HCT116 (cell line): Measurements from ENCODE around the gene DGKZ. TPM values are rescaled to one million over a fixed set of nuclear protein-coding genes. Genes with fewer than 3 reads are reported as not detected.

Source experiments
- ATAC-seq: fragments of 200-7000 bp; cut with Tn5 transposase; 2 replicates; pipeline ENCODE4 v1.9.1; 2020; ENCODE audit warnings: mild to moderate bottlenecking, moderate library complexity
- BruUV-seq: library from RNA; stranded (reverse); fragments of 400-500 nt; replicated peaks from 2 replicates; lab custom pipeline; 2021; lab: Mats Ljungman, UMichigan
- CTCF ChIA-PET: fragments of 300-600 bp; sonication (Branson Sonifier 250); formaldehyde crosslinking; loops from one replicate; lab custom pipeline; 2021; ENCODE audit warnings: antibody characterized with exemption; lab: Charles Lee
- POLR2A ChIA-PET: fragments of 300-600, 350-600 bp; sonication (Branson Sonifier 250); formaldehyde crosslinking; loops from one replicate; lab custom pipeline; 2021; ENCODE audit warnings: antibody characterized with exemption; lab: Charles Lee
- RAD21 ChIA-PET, 2 experiments: fragments of 300-600 bp; sonication (Branson Sonifier 250); formaldehyde crosslinking; loops; one replicate each; lab custom pipeline; 2023; ENCODE audit warnings: low total read pairs in 2 of 2; ENCODE audit not compliant: uncharacterized antibody in 2 of 2, unreplicated experiment in 2 of 2, low non-redundant PET in 1 of 2; lab: Charles Lee
- DNase-seq: peaks from one replicate; pipeline ENCODE4 v3.0.0-alpha.2; 2010; ENCODE audit warnings: low read depth, low spot score
- H2AFZ ChIP-seq: fragments of 200-600 bp; shearing (Covaris generic), sonication (generic); 2 replicates; pipeline ENCODE4 v1.6.1; 2017; ENCODE audit warnings: low read depth, mixed run types, mixed read lengths, antibody characterized with exemption, low read length; ENCODE audit not compliant: poor library complexity, severe bottlenecking
- H3K27ac ChIP-seq: 2 replicates; pipeline ENCODE4 v1.5.1; 2012; ENCODE audit warnings: low read depth, low read length
- H3K27me3 ChIP-seq: fragments of 200-600 bp; sonication (generic); 2 replicates; pipeline ENCODE4 v1.6.1; 2016; ENCODE audit warnings: mixed run types, low read length, mixed read lengths; ENCODE audit not compliant: insufficient read depth
- H3K36me3 ChIP-seq, 2 experiments: fragments of 200-500 bp in 1 of 2; fragments of 200-600 bp in 1 of 2; sonication (Bioruptor generic) in 1 of 2; sonication (generic) in 1 of 2; 2 replicates each; pipeline versions ENCODE4 v1.5.1 to v1.6.1; 2014 to 2016; ENCODE audit warnings: low read length in 2 of 2, inconsistent platforms in 1 of 2, mixed read lengths in 1 of 2, mixed run types in 1 of 2; ENCODE audit not compliant: insufficient read depth in 2 of 2, control insufficient read depth in 1 of 2
- H3K4me1 ChIP-seq, 2 experiments: fragments of 200-600 bp in 1 of 2; sonication (generic) in 1 of 2; 2 replicates each; pipeline versions ENCODE4 v1.5.1 to v1.6.1; 2012 to 2017; ENCODE audit warnings: low read length in 2 of 2, inconsistent platforms in 1 of 2, mild to moderate bottlenecking in 1 of 2, mixed read lengths in 1 of 2, mixed run types in 1 of 2, moderate library complexity in 1 of 2; ENCODE audit not compliant: insufficient read depth in 2 of 2, control insufficient read depth in 1 of 2
- H3K4me2 ChIP-seq: fragments of 200-600 bp; sonication (generic); 2 replicates; pipeline ENCODE4 v1.6.1; 2017; ENCODE audit warnings: mixed run types, low read length, mixed read lengths
- H3K4me3 ChIP-seq, 2 experiments: fragments of 200-600 bp in 1 of 2; sonication (generic) in 1 of 2; replicated peaks in 1 of 2; 2 replicates each; pipeline ENCODE4 v1.5.1; 2011 to 2016; ENCODE audit warnings: low read length in 2 of 2, control low read depth in 1 of 2, low read depth in 1 of 2, mild to moderate bottlenecking in 1 of 2, mixed read lengths in 1 of 2, mixed run types in 1 of 2
- H3K79me2 ChIP-seq: fragments of 200-600 bp; sonication (generic); 2 replicates; pipeline ENCODE4 v1.6.1; 2017; ENCODE audit warnings: mild to moderate bottlenecking, mixed run types, low read length, moderate library complexity, mixed read lengths; ENCODE audit not compliant: insufficient read depth
- H3K9ac ChIP-seq: fragments of 200-600 bp; sonication (generic); 2 replicates; pipeline ENCODE4 v1.6.1; 2016; ENCODE audit warnings: low read length, mixed read lengths
- H3K9me2 ChIP-seq: fragments of 200-600 bp; sonication (generic), shearing (Covaris generic); 2 replicates; pipeline ENCODE4 v1.6.1; 2017; ENCODE audit warnings: mixed run types, mild to moderate bottlenecking, moderate library complexity; ENCODE audit not compliant: insufficient read depth
- H3K9me3 ChIP-seq, 2 experiments: fragments of 200-500 bp in 1 of 2; fragments of 200-600 bp in 1 of 2; sonication (Bioruptor generic) in 1 of 2; sonication (generic) in 1 of 2; 2 replicates each; pipeline ENCODE4 v1.6.1; 2014 to 2017; ENCODE audit warnings: low read length in 2 of 2, mixed read lengths in 2 of 2, inconsistent platforms in 1 of 2, low read depth in 1 of 2, mild to moderate bottlenecking in 1 of 2, mixed run types in 1 of 2, moderate library complexity in 1 of 2; ENCODE audit not compliant: control insufficient read depth in 1 of 2, insufficient read depth in 1 of 2
- H4K20me1 ChIP-seq: fragments of 200-600 bp; sonication (generic), shearing (Covaris generic); 2 replicates; pipeline ENCODE4 v1.6.1; 2017; ENCODE audit warnings: mixed run types, mild to moderate bottlenecking, moderate library complexity; ENCODE audit not compliant: insufficient read depth
- ATF3 ChIP-seq: IDR thresholded peaks from 2 replicates; pipeline ENCODE4 v1.6.1; 2012
- CBX3 ChIP-seq: IDR thresholded peaks from 2 replicates; pipeline ENCODE4 v1.6.1; 2012; ENCODE audit warnings: low read depth
- CEBPB ChIP-seq: IDR thresholded peaks from 2 replicates; pipeline ENCODE4 v1.6.1; 2012; ENCODE audit warnings: low read depth
- EGR1 ChIP-seq: IDR thresholded peaks from 2 replicates; pipeline ENCODE4 v1.6.1; 2012; ENCODE audit warnings: low read depth
- EZH2phosphoT487 ChIP-seq: fragments of 200-600 bp; IDR thresholded peaks from 2 replicates; pipeline ENCODE4 v1.6.1; 2018; ENCODE audit warnings: antibody characterized with exemption, borderline replicate concordance
- FOSL1 ChIP-seq: IDR thresholded peaks from 2 replicates; pipeline ENCODE4 v1.6.1; 2012; ENCODE audit warnings: low read depth
- JUND ChIP-seq: IDR thresholded peaks from 2 replicates; pipeline ENCODE4 v1.6.1; 2012
- POLR2A ChIP-seq: IDR thresholded peaks from 2 replicates; pipeline ENCODE4 v1.7.0; 2011; ENCODE audit warnings: borderline replicate concordance; ENCODE audit not compliant: insufficient read depth, insufficient read length; ENCODE audit errors: extremely low read depth
- POLR2AphosphoS5 ChIP-seq: IDR thresholded peaks from 2 replicates; pipeline ENCODE4 v1.6.1; 2011; ENCODE audit warnings: mild to moderate bottlenecking, low read depth, low read length, moderate library complexity
- RAD21 ChIP-seq: IDR thresholded peaks from 2 replicates; pipeline ENCODE4 v1.6.1; 2012; ENCODE audit warnings: low read depth, mild to moderate bottlenecking
- REST ChIP-seq: IDR thresholded peaks from 2 replicates; pipeline ENCODE4 v1.6.1; 2012; ENCODE audit warnings: low read depth
- SP1 ChIP-seq: IDR thresholded peaks from 2 replicates; pipeline ENCODE4 v1.6.1; 2012; ENCODE audit warnings: low read depth
- SRF ChIP-seq: IDR thresholded peaks from 2 replicates; pipeline ENCODE4 v1.6.1; 2012; ENCODE audit warnings: low read depth
- TCF7L2 ChIP-seq: IDR thresholded peaks from 2 replicates; pipeline ENCODE4 v1.7.0; 2011; ENCODE audit warnings: borderline replicate concordance, inconsistent platforms; ENCODE audit not compliant: insufficient read depth, insufficient read length; ENCODE audit errors: extremely low read depth
- YY1 ChIP-seq: IDR thresholded peaks from 2 replicates; pipeline ENCODE4 v1.6.1; 2011; ENCODE audit warnings: low read length, low read depth, moderate library complexity, mild to moderate bottlenecking; ENCODE audit not compliant: insufficient replicate concordance; ENCODE audit errors: extremely low read depth
- ZBTB33 ChIP-seq: IDR thresholded peaks from 2 replicates; pipeline ENCODE4 v1.6.1; 2011; ENCODE audit warnings: mild to moderate bottlenecking, low read length, moderate library complexity; ENCODE audit not compliant: insufficient replicate concordance; ENCODE audit errors: extremely low read depth
- ZFX ChIP-seq: fragments of 450-650 bp; IDR thresholded peaks from 2 replicates; pipeline ENCODE4 v1.6.1; 2017
- ZNF274 ChIP-seq: fragments of 200-500 bp; sonication (Bioruptor generic); IDR thresholded peaks from 2 replicates; pipeline ENCODE4 v1.6.1; 2014; ENCODE audit warnings: mild to moderate bottlenecking, low read depth, low read length, inconsistent platforms
- intact Hi-C: fragments of 100-400 bp; cut with micrococcal nuclease; formaldehyde crosslinking; loops from 2 replicates; pipeline ENCODE4 v1.10.0; 2022
- total RNA-seq: library from RNA; stranded (reverse); gene quantifications from one replicate; pipeline ENCODE4 v1.2.1, GENCODE V29; 2021; ENCODE audit not compliant: unreplicated experiment

The DGKZ gene
- total RNA-seq, 1 experiment from 2014 or later: 70.2 TPM

- CTCF ChIA-PET: no interaction called here
- TF ChIP-seq CBX3 (no peak), SP1 (no peak), EGR1 (no peak), ZBTB33 (no peak), EZH2phosphoT487 (no peak), RAD21 (no peak), ZFX (no peak), TCF7L2 (no peak), FOSL1 (no peak), ZNF274 (no peak), CEBPB (no peak), YY1 (no peak), POLR2A (no peak), REST (no peak), JUND (no peak), ATF3 (no peak), SRF (no peak), POLR2AphosphoS5 (no peak)
- H4K20me1 ChIP-seq: no peaks in the 10 kb centered on the region
- no peak overlapping the region for H3K4me3 ChIP-seq
- H3K9me2 ChIP-seq: no peaks in the 10 kb centered on the region
- no peaks in the 10 kb centered on the region for H3K79me2 ChIP-seq
- H3K9ac ChIP-seq: no peak overlapping the region
- H2AFZ ChIP-seq: no peak overlapping the region
- RAD21 ChIA-PET: no interaction called here
- H3K4me1 ChIP-seq: no peaks in the 10 kb centered on the region
- no peak overlapping the region for H3K27ac ChIP-seq
- BruUV-seq: no TSS peak
- DNase-seq: no peak
- H3K27me3 ChIP-seq: no peaks in the 10 kb centered on the region
- no peak for ATAC-seq
- intact Hi-C loops: no loop called here
- POLR2A ChIA-PET: no interaction called here
- no peaks in the 10 kb centered on the region for H3K9me3 ChIP-seq
- peaks cover 0 to 4% of the 10 kb centered on the region in 2 experiments; a peak in 2 of 4 replicates for H3K36me3 ChIP-seq
- H3K4me2 ChIP-seq: no peak overlapping the region
These were observed 66.7 kb downstream of the DGKZ start for GRCh38 chr11:46413760-46414465.
